ENCODE results near the gene TBC1D2.
"Not testable (repeated sequence)": the region's sequence is repeated elsewhere in the genome, so short reads cannot be mapped to it uniquely, and the experiment has no call there.

TBC1D2 gene

DNA sequence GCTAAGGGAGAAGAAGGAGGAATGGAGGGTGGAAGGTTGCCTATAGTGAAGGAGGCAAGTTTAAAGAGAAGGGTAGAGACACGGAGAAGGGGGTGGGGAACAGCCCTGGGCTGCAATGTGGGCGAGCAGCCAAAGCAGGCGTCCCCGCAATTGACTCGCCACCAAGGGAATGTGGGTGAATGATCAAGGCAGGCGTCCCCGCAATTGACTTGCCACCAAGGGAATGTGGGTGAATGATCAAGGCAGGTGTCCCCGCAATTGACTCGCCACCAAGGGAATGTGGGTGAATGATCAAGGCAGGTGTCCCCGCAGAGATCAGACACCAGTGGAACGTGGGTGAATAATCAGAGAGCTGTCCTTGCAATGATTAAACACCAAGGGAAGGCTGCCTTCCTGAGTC is 14.8 kb upstream of the TBC1D2 start:
- DNase-seq (ENCODE audit: low read depth) = not testable (repeated sequence)

DNA sequence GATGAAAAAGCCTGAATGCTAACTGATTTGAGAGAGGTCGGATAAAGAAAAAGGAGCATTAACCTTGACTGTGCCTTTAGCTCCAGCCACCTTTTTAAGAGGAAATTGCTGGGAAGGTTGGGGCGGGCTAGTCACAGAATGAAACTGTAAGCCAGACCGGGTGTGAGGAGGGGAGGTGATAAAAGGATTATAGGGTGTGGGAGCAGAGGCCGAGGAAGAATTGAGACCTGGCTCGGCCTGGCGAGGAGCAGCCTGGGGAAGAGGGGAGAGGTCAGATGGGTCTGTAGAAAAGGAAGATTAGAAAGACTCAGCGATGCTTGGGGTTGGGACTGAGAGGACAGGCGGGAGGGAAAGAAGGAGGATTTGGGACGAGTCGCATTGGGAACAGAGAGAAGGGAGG is 14.2 kb upstream of the TBC1D2 start:
- not testable (repeated sequence) for DNase-seq (ENCODE audit: low read depth)

DNA sequence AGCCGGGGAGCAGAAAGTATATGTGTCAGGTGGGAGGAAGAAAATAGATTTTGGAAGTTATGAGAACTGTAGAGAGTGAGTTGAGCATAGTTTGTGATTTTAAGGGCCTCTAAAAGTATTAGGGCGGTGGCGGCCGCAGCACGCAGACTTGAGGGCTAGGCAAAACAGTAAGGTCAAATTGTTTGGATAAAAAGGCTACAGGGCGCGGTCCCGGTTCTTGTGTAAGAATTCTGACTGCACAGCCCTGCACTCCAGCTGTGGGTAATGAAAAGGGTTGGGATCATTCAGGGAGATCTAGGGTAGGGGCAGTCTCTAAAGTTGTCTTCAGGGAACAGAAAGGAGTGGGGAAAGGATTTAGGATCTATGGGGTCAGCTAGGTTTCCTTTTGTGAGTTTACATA is 12.1 kb upstream of the TBC1D2 start:
- DNase-seq (ENCODE audit: low read depth) = not testable (repeated sequence)

DNA sequence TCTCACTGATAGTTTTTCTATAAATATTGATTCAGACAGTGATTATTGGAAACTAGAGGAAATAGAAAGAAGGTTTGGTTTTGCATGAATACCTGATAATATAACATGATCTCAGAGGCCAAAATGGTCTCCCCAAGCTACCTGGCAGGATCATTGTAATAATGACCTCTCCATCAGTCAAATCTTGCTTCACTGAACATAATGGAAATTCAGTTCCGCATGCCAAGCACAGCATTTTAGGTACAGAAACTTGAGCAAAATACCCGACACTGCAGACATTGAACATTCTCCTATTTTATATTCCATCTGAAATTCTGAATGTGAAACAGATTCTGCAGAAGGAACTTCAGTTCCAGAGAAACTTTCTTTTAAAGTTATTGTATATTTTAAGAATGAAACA is 9.1 kb upstream of the TBC1D2 start:
- no peak for DNase-seq (ENCODE audit: low read depth)

DNA sequence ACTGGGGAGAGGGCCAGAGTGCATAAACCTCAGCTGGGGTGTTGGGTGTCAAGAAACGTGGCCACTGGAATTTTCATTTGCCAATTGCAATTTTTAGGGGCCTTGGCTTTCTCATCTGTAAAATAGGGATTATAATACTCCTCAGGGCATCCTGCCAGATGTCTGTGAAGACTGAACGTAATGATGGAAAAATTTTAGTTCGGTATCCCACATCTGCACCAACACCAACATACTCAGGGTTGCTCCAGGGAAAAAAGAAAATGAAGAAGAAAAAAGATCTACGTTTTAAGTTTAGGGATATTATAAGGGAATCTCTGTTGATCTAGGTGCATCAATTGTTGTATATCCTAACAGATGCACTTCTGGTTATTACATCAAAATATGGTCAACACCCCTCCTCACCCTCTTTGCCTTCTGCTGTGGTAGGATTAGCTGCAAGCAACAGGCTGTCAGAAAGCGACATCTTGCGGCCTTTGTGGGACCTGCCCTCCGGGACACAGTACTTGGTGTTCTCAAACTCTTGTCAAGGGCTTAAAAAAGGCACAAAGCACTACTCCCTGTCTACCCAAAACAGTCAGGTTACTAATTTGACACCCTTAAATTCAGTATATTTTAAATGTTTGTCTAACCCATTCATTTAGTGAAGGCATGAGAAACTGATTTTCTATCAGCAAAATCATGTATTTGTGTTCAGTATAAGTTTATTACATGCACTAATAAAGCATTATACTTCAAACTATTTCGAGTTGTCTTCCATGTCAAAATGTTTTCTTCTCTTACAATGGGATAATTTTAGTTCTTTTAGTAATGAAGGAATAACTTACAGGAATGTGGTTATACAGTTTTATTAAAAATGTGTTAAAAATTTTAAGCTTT is 8.3 kb upstream of the TBC1D2 start:
- DNase-seq (ENCODE audit: low read depth) = peak; percentile 53

DNA sequence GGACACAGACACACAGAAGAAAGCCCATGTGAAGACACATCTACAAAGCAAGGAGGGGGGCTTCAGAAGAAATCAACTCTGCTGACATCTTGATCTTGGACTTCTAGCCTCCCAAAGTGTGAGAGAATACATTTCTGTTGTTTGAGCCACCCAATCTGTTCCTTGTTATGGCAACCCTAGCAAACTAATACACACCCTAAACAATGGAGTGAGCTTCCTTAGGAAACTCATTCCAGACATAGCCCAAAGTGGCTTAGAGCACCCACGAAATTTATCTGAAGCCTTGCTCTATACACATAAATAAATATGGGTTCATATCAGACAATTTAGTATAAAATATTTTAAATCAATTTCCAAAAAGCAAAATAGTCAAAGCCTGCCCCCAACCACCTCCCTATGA is 7.6 kb upstream of the TBC1D2 start:
- DNase-seq (ENCODE audit: low read depth) = no peak

DNA sequence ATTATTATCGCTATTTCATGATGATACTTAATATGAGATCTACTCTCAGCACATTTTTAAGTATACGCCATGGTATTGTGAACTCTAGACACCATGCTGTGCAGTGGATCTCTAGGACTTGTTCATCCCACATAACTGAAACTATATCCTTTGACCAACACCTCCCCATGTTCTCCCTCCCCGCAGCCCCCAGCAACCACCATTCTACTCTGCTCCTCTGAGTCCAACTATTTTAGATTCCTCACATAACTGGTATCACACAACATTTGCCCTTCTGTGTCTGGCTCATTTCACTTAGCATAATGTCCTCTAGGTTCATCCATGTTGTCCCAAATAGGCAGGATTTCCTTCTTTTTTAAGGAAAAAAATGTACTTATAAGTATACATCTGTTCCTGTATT is 6.6 kb upstream of the TBC1D2 start:
- no peak for DNase-seq (ENCODE audit: low read depth)

DNA sequence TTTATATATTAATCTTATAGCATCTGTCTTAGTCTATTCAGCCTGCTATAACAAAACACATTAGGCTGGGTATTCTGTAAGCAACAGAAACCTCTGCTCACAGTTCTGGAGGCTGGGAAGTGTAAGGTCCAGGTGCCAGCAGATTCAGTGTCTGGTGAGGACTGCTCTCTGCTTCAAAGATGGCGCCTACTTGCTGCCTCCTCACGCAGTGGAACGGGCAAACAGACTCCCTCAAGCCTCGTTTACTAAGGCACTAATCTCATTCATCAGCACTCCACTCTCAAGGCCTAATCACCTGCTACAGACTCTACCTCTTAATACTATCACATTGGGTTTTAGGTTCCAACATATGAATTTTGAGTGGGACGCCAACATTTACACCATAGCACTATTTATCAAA is 5.2 kb upstream of the TBC1D2 start:
- DNase-seq (ENCODE audit: low read depth) = no peak

DNA sequence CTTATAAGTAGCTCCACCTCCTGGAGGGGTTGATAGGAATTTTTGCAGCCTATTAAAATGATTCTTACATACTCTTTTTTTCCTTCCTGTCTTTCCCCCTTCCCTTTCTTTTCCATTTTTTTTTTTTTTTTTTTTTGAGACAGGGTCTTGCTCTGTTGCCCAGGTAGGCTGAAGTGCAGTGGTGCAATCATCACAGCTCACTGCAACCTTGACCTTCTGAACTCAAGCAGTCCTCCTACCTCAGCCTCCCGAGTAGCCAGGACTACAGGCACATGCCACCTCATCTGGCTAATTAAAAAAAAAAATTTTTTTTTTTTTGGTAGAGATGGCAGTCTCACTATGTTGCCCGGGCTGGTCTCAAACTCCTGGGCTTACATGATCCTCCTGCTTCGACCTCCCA is 4.3 kb upstream of the TBC1D2 start:
- DNase-seq (ENCODE audit: low read depth) = no peak

DNA sequence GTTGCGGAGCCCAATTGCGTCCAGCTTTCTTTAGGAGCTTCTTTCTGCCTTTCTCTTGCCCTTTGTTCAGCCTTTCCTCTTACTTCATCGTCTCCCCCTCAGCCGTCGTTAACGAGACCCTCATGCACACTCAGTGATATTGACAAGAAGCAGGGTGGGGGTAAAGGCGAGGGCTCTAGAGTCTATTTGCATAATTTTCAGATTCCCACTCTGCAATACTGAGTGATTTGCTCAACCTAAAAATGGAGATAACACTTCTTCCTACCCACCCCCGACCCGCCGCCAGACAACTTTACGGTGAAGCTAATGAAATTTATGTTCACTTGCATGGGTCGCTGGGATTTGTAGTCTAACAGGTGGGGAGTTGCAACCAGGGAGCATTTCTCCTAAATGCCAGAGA is 1.3 kb upstream of the TBC1D2 start:
- DNase-seq (ENCODE audit: low read depth) = no peak

DNA sequence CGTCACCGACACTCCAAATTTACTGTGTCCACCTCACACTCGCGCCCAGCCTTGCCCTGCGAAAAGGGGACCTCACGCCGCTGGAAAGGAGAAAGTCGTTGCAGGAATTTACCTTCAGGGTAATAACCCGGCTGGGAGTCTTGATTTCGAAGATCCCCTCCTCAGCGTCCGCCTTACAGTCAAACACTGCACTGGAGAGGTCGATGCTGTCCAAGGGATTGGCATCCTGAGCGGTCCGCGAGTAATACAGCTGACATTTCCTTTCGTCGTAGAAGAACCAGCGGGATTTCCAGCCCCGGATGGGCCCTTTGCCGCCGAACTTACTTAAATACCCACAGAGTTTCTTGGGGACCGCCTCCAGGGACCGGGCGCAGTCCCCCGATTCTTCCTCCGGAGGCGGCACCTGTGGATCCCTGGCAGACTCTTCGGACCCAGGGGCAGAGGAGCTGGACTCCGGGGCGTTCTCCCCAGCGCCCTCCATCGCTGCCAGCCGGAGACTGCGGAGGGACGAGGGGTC is 330 bp downstream of the TBC1D2 start:
- no peak for DNase-seq (ENCODE audit: low read depth)

DNA sequence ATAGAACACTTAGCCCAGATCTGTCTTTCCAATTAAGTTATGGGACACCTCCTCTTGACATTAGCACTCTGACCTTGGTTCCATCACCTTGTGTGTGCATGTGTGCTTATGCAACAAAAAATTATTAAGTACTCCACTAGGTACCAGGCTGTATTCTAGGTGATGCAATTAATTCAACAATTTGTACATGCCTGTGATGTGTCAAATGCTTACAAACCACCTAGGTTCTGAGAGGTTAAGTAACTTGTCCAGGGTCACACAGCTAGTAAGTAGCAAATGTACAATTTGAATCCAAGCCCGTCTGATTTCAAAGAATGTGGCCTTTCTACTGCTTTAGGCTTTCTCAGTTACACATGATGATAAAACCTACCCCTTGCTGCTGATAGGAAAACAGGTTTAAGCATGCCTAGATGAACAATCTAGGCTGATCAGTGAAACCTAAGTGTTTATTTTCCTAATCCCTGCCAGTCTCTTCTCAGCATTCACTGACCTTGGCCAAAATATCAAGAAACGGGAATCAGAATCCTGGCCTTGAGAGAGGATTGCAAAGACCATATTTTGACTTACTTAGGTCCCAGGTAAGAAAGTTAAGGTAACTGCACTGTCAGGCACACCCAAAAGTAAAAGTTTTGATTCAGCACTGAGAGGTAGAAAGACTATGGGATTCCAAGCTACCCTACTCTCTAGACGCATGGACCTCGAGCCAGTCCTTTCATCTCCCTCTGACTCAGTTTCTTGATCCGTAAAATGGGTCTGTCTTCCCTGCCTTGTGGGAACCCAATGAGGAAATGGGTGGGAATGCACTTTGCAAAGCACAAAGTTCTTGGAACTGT is 1.0 kb downstream of the TBC1D2 start:
- DNase-seq (ENCODE audit: low read depth) = no peak

DNA sequence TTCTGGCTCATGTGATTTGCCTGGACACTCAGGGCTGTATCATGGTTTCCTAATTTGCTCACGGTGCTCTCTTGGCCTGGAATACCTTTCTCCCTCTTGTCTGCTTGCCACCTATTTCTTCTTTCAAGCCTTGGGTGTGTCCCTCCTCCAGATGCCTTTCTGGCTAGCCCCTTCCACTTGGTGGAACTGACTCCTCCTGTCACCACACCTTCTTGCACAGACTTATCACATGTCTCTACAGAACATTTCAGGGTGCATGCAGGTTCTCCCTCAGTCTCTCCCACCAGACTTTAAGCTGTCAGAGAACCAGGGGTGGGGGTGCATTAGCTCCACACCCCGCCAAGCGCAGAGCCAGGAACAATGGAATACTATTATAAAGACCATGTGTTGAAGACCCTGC is 1.9 kb downstream of the TBC1D2 start:
- no peak for DNase-seq (ENCODE audit: low read depth)

DNA sequence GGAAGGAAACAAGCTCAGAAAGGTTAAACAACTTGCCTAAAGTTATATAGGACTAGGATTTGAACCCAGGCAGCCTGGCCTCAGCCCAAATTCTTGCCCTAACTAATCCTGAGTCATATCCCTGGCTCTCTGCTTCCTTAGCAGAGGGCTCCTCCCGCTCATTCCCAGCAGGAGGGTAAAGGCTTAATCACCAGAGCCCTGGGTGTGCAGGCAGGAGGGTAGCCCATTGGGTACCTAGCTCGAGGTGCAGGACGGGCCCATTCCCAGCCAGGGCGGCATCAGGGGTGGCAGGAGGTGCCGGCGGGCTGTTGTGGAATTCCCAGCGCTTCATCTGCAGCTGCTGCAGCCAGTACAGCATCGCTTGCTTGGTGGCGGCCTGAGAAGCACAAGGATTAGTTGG is 3.9 kb downstream of the TBC1D2 start:
- peak; percentile 74 for DNase-seq (ENCODE audit: low read depth)

DNA sequence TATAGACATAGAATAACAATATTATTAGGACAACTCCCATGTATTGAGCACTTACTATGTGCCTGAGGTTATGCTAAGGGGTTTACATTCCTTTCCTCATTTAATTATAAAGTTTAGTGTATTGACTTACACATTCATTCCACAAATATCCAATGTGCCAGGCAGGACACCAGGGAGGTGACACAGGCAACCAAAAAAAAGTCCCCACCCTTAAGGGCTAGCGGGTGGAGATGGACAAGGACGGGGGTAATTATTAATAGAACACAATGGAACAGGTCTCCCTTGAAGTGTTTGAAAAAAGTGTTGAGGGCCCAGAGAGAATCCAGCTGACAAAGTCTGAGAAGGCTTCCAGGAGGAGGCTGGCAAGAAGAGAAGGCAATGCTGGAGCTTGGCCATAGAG is 5.7 kb downstream of the TBC1D2 start:
- no peak for DNase-seq (ENCODE audit: low read depth)

DNA sequence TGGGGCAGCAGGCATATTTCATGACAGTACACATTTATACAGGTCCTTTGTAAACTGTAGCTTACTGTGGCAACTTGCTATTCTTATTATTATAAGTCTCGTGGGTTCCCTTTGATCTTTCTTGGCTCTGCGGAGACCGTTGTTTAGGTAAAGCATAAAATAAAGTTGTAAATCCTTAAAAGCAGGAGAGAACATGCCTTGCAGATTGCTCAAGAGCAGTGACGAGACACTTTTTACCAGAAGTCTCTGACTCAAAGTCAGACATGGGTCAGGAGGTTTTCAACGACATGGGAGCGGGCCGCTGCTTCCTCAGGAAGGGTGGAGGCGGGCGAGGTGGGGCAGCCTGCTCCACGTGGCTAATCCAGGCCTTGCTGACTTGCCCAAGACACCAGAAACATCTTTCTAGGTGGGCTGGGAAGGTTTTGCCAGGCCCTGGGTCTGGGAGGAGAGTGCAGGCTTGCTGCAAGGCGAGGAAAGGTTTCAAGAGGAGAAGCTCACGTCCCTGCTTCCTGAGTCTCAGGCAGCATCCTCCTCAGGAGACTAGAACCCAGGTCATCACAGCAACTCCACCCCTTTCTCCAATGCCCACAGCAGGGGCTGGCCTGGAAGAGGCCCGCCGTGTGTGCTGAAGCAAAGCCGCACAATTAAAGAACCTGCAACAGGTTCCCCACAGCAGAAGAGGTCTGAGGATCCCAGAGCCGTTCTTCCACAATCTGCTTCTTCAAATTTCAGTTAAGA is 6.5 kb downstream of the TBC1D2 start:
- DNase-seq (ENCODE audit: low read depth) = peak; percentile 76

DNA sequence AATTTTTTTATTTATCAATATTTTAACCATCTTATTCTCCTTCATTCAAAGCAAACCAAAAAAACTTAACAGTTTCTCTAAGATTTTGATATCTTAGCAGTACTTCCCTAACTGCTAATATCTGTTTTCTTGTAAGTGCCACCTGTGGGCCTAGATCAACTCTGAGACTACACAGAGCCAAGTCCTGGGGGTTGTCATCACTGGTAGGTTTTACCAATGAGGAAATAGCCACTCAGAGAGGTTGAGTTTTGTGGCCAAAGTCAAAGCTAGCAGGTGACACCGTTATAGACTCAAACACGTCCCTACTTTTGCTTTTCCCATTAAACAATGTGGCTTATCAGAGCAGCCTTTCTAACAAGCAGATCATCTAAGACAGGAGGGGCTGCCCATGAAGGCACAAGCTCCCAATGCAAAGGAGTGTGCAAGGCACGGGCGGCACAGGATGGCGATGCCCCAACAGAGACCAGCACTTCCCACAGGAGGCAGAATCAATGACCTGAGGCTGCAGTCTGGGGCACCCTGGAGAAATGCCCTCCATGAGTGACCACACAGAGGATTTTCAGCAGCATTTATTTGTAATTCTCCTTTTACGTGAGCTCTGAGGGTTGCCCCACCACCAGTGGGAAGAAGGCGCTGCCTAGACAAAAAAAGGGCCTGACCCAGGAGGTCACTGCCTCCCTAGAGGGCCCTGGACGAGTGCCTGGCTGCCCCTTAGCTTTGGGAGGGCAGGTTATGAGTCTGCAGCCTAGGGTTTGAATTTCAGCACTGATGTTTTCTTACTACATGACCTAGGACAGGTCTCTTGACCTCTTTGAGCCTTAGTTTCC is 7.4 kb downstream of the TBC1D2 start:
- DNase-seq (ENCODE audit: low read depth) = no peak

DNA sequence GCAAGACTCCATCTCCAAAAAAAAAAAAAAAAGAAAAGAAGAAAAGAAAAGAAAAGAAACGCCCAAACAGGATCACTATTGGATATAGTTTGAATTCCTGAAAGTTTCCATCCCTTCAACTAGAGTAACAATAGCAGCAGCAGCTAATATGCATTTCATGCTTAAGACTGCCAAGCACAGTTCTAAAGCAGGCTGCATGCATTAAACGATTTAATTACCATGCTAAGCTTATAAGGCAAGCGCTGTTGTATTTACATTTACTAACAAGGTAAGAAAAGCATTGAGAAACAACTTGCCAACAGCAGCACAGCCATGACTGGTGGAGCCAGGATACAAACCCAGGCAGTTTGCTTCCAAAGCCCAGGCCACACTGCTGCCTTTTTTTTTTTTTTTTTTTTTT is 13.0 kb downstream of the TBC1D2 start:
- no peak for DNase-seq (ENCODE audit: low read depth)

DNA sequence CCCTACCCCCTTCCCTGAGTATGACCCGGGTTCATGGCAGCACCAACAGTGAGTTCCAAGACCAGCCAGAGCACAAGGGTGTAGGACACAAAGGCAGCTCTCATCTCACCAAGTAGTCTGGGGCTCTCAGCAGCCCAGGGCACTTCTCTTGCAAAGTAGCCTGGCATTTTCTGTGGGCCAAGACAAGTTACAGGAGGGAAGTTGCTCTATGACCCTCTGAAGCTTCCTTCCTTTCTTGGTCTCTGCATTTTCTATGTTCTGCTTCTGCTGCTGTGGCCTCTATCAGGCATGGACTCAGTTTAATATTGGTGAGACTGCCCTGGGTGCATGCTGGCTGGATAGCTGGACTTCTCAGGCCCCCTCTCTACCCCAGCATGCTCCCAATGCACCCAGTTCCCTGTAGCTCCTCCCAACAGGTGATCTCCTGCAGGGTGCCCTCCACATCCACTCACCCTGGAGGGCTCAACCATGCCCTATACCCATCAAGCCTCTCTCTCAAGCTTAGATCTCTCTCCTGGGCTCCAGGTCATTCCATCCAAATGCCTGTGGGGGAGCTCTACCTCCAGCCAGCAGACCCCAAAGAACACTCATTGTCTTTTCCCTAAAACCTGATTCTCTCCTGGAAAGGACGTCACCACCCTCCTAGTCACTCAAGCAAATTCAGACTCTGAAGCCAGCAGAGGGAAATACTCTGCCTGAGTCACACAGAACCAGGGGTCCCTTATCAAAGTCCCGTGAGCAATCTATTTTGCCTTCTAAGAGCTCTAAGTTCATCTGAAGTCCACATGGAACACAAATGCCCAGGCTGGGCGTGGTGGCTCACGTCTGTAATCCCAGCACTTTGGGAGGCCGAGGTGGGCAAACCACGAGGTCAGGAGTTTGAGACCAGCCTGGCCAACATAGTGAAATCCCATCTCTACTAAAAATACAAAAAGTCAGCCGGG is 13.8 kb downstream of the TBC1D2 start:
- DNase-seq (ENCODE audit: low read depth) = no peak

DNA sequence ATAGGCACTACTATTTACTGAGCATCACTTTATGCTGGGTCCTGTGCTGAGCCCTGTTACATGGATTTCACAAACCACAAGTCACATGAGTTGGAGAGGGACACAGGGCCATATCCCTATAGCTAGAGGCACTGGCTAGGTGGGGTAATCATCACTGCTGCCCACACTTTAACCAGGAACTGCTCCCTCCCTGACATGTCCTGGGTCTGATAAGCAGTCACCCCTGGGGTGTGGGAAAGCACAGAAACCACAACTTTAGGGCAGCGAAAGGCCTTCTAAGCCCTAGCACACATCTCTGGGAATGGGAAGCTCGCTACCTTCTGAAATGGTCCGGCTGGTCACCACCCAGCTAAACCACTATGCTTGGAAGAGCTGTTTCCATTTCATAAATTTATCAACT is 15.0 kb downstream of the TBC1D2 start:
- DNase-seq (ENCODE audit: low read depth) = no peak

Measured in HS-5 (cell line).